OCI-LY1 (cell line): ENCODE data around the gene MROH7.

Experiments used
- EZH2 ChIP-seq: fragments of 200-600 bp; sonication (generic), shearing (Covaris generic); IDR thresholded peaks from 2 replicates; pipeline ENCODE4 v1.8.0; 2017; ENCODE audit warnings: borderline replicate concordance, mixed run types, mild to moderate bottlenecking, antibody characterized with exemption, low read length, moderate library complexity, mixed read lengths
- TF ChIP-seq, protein P1 (sequence below): fragments of 200-600 bp; sonication (generic), shearing (Covaris generic); IDR thresholded peaks from 2 replicates; pipeline ENCODE4 v1.5.1; 2017; ENCODE audit warnings: mild to moderate bottlenecking, antibody characterized with exemption, low read length, moderate library complexity, mixed read lengths

GRCh38 chr1:54680387-54680786 lies 38.8 kb downstream of the MROH7 start:
- TF ChIP-seq, protein P1, sequence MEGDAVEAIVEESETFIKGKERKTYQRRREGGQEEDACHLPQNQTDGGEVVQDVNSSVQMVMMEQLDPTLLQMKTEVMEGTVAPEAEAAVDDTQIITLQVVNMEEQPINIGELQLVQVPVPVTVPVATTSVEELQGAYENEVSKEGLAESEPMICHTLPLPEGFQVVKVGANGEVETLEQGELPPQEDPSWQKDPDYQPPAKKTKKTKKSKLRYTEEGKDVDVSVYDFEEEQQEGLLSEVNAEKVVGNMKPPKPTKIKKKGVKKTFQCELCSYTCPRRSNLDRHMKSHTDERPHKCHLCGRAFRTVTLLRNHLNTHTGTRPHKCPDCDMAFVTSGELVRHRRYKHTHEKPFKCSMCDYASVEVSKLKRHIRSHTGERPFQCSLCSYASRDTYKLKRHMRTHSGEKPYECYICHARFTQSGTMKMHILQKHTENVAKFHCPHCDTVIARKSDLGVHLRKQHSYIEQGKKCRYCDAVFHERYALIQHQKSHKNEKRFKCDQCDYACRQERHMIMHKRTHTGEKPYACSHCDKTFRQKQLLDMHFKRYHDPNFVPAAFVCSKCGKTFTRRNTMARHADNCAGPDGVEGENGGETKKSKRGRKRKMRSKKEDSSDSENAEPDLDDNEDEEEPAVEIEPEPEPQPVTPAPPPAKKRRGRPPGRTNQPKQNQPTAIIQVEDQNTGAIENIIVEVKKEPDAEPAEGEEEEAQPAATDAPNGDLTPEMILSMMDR, result no peak
- no peak for TF ChIP-seq EZH2
